GM19099 (cell line): ENCODE data around the gene AIG1.

ENCODE experiments used
- POLR2A ChIP-seq: IDR thresholded peaks from 3 replicates; pipeline ENCODE4 v1.6.1; 2011; ENCODE audit warnings: low read depth; ENCODE audit not compliant: insufficient read length; ENCODE audit errors: extremely low read depth

The AIG1 gene, protein sequence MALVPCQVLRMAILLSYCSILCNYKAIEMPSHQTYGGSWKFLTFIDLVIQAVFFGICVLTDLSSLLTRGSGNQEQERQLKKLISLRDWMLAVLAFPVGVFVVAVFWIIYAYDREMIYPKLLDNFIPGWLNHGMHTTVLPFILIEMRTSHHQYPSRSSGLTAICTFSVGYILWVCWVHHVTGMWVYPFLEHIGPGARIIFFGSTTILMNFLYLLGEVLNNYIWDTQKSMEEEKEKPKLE

DNA sequence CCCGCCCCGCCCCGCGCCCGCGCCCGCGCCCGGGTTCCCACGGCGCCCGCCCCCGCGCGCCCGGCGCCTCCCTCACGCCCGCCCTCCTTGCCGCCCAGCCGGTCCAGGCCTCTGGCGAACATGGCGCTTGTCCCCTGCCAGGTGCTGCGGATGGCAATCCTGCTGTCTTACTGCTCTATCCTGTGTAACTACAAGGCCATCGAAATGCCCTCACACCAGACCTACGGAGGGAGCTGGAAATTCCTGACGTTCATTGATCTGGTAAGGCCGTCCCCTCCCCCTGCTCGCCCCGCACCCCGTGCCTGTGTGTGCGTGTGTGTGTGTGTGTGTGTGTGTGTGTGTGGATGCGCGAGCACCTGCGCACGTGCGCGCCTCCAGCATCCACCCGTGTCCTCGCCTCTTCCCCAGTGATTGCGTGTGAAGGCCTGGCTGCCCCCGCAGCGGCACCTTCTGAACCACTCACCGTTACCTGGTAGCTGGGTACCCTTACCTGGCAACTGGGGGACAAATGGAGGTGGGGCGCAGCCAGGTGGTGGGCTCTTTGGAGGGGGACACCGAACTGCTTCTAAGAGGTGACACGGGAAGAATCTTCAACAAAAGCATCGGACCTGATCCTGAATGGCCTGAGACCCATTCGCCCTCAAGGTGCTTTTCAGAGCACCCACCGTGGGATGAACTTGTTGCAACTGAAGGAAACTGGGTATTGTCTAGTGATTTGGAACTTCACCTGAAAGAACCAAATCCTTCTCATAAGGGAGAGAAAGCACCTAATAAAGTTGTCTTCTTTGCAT is at the start of gene AIG1:
Gene AIG1, plus strand, starts transcription at position 84 of the 791 bp plus-strand sequence. Its CDS starts 37 bp downstream, at position 121.
- peak; percentile 70 for TF ChIP-seq POLR2A

DNA sequence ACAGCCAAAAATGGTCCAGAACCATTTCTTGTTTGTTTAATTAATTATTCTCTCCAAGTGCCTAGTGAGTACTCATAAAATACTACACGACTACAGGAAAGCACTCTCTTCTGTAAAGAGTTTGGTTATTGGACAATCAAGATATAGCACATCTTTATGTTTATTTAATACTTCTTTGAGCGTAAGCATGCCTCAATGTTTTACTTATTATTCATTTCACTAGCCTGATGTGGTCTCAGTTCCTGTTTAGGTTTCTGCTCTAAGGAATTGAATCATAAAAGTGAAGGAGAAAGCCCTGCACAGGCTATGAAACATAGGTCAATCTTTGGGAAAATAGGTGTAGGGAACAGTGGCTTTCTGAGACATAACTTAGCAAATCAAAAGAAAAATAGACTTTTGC is 45.9 kb upstream of the AIG1 start:
- TF ChIP-seq POLR2A = no peak

GRCh38 chr6:143015300-143015706 is 45.4 kb upstream of the AIG1 start:
- no peak for TF ChIP-seq POLR2A

DNA sequence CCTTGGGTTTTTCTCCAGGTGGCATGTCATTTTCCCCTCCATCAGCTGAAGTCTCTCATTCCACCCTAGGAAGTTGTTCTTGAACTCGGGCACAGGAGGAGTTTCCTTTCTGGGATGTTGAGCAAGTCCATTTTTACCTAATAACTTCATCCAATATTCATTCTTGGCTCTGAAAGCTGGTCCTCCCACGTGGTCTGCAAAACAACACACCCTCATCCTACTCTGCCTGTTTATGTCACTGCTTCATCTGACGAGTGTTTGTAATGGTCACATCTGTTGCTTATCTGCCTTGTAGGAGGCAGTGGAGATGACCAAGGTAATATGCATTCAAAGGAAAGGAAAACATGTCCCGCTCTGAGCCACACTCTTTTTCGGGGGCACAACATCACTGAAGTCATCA is 41.7 kb upstream of the AIG1 start:
- TF ChIP-seq POLR2A = no peak

DNA sequence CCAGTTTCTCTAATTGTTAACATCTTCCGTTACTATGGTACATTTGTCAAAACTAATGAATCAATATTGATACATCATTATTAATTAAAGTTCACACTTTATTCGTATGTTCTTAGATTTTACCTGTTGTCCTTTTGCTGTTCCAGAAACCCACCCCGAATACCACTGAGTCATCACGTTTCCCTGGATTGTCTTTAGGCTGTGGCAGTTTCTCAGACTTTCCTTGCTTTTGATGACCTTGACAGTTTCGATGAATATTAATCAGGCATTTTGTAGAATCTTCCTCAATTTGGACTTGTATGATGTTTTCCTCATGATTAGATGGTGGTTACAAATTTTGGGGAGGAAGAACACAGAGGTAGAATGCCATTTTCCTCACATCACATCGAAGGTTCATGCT is 39.1 kb upstream of the AIG1 start:
- no peak for TF ChIP-seq POLR2A

DNA sequence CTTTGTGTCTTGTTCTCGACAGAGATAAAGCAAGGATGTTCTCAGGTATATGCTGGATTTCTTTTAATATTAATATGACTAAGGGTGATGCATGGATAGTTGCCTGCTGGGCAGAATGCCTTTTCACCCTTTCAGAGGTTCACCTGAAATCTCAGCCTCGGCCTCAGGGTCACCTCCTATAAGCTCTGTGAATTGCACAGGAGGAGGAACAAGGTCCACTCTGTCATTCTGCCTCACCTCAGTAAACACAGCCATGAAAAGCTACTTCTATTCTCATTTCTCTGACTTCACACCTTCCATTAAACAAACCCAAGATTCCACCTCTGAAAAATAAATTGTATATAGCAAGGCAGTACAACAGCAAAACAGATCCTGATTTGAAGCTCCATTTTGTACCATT is 38.1 kb upstream of the AIG1 start:
- TF ChIP-seq POLR2A = no peak

GRCh38 chr6:143023695-143024094 is 37.0 kb upstream of the AIG1 start:
- TF ChIP-seq POLR2A = no peak

DNA sequence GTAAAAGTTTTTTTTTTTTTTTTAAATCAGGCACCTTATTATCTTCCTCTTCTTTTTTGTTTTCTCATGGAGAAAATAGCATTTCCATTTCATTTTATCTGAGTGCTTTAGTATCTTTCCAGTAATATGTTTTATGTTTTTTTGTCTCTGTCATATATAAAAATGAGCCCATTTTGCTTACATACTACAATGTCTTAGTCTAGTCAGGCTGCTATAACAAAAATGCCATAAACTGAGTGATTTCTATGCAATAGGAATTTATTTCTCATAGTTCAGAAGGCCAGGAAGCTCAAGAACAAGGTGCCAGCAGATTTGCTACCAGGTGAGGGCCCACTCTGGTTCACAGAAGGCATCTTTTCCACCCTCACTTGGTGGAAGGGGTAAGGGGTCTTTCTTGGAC is 35.7 kb upstream of the AIG1 start:
- no peak for TF ChIP-seq POLR2A

DNA sequence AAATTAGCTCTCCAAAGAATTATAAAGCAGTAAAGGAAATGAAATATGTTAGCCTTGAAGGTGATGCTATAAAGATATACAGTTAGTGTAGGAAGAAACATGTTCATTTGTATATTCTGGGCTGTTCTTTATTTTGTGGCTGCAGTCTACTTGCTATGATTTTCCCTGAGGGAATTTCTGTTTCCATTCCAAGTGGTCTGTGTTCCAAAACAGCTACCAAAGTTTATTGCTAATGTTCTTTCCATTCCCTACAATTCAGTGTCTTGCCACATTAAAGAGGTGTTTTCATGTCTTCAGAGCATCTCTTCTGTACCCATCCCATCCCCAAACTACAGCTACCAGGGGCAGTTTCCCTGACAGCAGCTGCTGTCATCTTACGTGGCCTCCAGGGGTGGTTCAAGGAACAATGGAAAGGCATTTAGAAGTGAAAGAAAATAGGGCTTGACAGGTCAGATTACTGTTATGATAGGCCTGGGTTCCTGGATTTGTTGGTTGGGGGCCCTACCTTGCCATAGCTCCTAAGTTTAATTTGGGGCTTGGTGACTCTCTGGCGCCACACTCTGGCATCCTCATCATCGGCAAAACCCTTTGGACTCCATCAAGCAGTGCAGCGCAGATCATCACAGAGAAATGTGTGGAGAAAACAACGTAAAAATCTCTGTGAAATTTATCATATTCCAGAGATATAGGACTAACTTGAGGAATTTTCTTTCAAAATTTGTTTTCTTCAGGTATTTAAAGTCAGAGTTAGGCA is 33.8 kb upstream of the AIG1 start:
- no peak for TF ChIP-seq POLR2A

DNA sequence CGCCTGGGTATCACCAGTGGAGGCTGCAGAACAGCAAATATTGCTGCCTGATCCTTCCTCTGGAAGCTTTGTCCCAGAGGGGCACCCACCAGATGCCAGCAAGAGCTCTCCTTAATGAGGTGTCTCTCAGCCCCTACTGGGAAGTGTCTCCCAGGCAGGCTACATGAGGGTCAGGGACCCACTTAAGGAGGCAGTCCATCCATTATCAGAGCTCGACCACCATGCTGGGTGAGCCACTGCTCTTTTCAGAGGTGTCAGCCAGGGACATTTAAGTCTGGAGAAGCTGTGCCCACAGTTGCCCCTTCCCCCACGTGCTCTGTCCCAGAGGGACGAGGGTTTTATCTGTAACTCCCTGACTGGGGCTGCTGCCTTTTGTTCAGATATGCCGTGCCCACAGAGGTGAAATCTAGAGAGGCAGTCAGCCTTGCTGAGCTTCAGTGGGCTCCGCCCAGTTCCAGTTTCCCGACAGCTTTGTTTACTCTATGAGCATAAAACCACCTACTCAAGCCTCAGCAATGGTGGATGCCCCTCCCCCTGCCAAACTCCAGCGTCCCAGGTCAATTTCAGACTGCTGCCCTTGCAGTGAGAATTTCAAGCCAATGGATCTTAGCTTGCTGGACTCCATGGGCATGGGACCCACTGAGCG is 25.9 kb upstream of the AIG1 start:
- no peak for TF ChIP-seq POLR2A

- TF ChIP-seq POLR2A = no peak
These were observed 23.2 kb upstream of the AIG1 start for GRCh38 chr6:143037470-143037869.

- TF ChIP-seq POLR2A = no peak
These were observed 21.9 kb upstream of the AIG1 start for GRCh38 chr6:143038833-143039232.

GRCh38 chr6:143039548-143039947 is 21.1 kb upstream of the AIG1 start:
- TF ChIP-seq POLR2A = no peak

GRCh38 chr6:143040018-143040417 is 20.7 kb upstream of the AIG1 start:
- TF ChIP-seq POLR2A = no peak

GRCh38 chr6:143049611-143050010 is 11.1 kb upstream of the AIG1 start:
- TF ChIP-seq POLR2A = no peak
